GM21381 (cell line): Measurements from ENCODE around the gene TAF7L.

ENCODE experiments used
- ATAC-seq: cut with Tn5 transposase; IDR thresholded peaks from one replicate; pipeline ENCODE4 v1.9.1; 2021; ENCODE audit warnings: mild to moderate bottlenecking, moderate library complexity; ENCODE audit not compliant: unreplicated experiment

Gene TAF7L

GRCh38 chrX:101229170-101229569, 62.0 kb downstream of the TAF7L start:
- ATAC-seq: no peak

DNA sequence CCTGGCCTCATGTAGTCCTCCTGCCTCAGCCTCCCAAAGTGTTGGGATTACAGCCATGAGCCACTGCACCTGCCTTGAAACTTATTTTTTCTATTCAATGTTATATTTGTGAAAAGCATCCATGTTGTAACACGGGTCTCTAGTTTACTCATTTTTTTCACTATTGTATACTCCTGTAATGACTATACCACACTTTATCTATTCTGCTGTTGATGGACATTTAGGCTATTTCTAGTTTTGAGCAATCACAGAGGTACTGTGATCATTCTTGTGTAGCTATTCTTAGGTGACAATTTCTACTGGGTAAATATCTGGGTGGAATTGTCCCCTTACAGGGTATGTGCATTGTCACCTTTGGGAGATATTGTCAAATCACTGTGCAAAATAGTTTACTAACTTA, 67.9 kb downstream of the TAF7L start:
- no peak for ATAC-seq

DNA sequence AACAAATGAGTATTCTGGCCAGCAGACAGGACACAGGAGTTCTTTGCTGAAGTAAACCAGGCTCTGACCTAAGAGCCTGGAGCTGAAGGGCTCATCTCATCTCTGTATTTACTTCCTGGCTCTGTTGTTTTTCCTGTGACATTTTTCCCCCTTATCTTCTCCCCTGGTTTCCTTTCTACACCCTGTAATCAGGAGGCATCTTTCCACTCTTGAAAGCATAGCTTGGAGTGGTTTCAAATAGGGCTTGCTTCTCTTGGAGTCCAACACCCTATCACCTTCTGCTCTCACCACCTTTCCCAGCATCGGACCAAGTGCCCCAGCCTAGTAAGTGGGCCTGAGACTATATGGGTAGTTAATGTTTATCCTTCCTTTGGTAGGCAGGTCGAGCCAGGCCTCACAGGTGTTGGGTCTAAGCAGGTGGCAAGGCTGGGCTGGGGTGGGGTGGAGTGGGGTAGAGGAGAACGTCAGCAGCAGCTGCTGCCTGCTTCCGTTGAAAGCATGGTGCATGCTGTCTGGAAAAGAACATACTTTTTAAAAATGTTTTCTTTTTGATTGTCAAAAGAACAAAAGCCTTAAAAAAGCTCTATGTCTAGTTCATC, 70.4 kb downstream of the TAF7L start:
- no peak for ATAC-seq

- no peak for ATAC-seq
Measured at GRCh38 chrX:101219864-101220346, 71.2 kb downstream of the TAF7L start.

GRCh38 chrX:101219116-101219863, 71.8 kb downstream of the TAF7L start, which contains the start of gene DRP2:
TSS of gene DRP2 (plus strand) at chrX:101219786. CDS start at chrX:101231648, 11,862 bp downstream.
- no peak for ATAC-seq
